Measurements from ENCODE around the gene TTC32. TPM values are rescaled to one million over a fixed set of nuclear protein-coding genes. Genes with fewer than 3 reads are reported as not detected.

TTC32 gene
- total RNA-seq, 2 donors from 2014 or later = 9.0 to 9.3 TPM

- H3K27me3 ChIP-seq = no peaks in the 10 kb centered on the region
- H3K36me3 ChIP-seq = no peaks in the 10 kb centered on the region
- no peak overlapping the region for H3K4me3 ChIP-seq
- TF ChIP-seq CTCF (IDR thresholded peaks at IDR 0.05) = no peak
- H3K4me1 ChIP-seq = no peaks in the 10 kb centered on the region
- no peak overlapping the region for H3K27ac ChIP-seq
- no peak overlapping the region for H3K9ac ChIP-seq (ENCODE audit: low read depth in 2 of 2, low read length in 2 of 2)
- no peaks in the 10 kb centered on the region for H3K9me3 ChIP-seq
- no peak for DNase-seq
- intact Hi-C loops (cut with DNase I) = no loop called here
Observed at GRCh38 chr2:19942199-19942598, 40.4 kb upstream of the TTC32 start.

DNA sequence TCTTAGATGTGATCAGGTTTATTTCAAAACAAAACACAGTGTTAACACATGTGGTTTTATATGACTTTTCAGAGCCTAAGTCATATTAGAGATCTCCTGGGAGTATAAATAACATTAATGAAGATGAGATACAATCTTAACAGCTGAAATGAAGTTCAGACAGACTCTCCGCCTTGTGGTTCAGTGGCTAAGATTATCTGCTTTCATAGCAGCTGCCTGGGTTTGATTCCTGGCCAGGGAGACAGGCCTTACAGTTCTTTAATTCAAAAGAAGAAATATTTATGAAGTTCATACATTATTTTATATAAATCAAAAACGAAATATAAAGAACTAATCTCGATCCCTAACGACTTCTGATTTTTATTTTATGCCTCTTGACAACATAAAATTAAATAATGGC, 35.2 kb upstream of the TTC32 start:
- H3K27me3 ChIP-seq = no peaks in the 10 kb centered on the region
- H3K9me3 ChIP-seq = no peaks in the 10 kb centered on the region
- H3K36me3 ChIP-seq = no peaks in the 10 kb centered on the region
- TF ChIP-seq CTCF (IDR thresholded peaks at IDR 0.05) = no peak
- no peak for DNase-seq
- no peak overlapping the region for H3K9ac ChIP-seq (ENCODE audit: low read depth in 2 of 2, low read length in 2 of 2)
- intact Hi-C loops (cut with DNase I) = no loop called here
- H3K27ac ChIP-seq = no peak overlapping the region
- H3K4me1 ChIP-seq = no peaks in the 10 kb centered on the region
- H3K4me3 ChIP-seq = no peak overlapping the region

GRCh38 chr2:19936203-19936602, 34.4 kb upstream of the TTC32 start:
- no peak for DNase-seq
- intact Hi-C loops (cut with DNase I) = no loop called here
- Histone ChIP-seq H3K36me3 (no peaks in the 10 kb centered on the region), H3K9ac (ENCODE audit: low read depth in 2 of 2, low read length in 2 of 2) (no peak overlapping the region), H3K27ac (no peak overlapping the region), H3K9me3 (no peaks in the 10 kb centered on the region), H3K4me3 (no peak overlapping the region), H3K27me3 (no peaks in the 10 kb centered on the region), H3K4me1 (no peaks in the 10 kb centered on the region)
- TF ChIP-seq CTCF (IDR thresholded peaks at IDR 0.05) = no peak

DNA sequence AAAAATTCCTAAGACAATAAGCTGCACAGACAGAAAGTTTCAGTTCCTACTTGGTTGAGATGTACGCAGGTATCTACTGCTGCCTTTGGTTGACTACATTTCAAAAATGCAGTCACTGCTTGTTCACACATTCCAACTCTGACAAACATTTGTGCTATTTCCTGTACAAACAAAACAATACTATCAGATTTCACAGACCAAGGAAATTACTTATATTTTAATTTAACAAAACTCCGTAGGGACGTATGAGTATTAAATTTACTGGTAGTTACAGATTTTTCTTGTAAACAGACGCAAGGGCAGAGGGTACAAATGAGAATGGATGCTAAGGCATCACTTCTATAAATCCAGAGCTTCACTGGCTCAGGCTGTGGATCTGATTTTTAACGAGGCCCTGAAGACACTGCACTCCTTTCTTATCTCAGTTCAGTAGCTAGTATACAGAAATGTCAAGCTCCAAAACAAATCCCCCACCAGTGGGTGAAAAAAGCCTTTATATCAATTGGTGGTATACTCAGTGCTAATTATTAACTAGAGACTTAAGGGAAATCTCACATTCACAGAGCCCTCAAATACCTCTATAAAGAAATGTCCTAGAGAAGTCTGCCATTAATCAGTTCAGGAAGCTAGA, 31.7 kb upstream of the TTC32 start:
- Histone ChIP-seq H3K27ac (no peak overlapping the region), H3K9ac (ENCODE audit: low read depth in 2 of 2, low read length in 2 of 2) (no peak overlapping the region)
- intact Hi-C loops (cut with DNase I) = no loop called here

DNA sequence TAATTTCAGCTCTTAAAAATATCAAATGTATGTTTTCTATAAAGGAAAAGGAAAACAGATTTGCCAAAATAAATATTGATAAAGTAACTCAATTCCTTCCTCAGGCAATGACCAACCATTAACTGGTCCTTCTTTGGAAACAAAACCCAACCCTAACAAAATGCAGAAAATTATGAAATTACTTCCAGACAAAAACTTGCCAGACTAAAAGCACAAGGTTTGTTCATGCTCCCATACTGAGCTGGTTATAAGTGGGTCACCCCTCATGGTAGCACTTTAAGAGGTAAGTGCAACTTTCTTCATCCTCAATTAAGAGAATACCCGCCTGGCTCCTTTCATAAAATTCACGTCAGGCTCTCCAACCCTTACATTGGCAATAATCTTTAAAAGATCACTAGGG, 31.1 kb upstream of the TTC32 start:
- Histone ChIP-seq H3K27me3 (no peaks in the 10 kb centered on the region), H3K36me3 (no peaks in the 10 kb centered on the region), H3K9ac (ENCODE audit: low read depth in 2 of 2, low read length in 2 of 2) (no peak overlapping the region), H3K9me3 (no peaks in the 10 kb centered on the region), H3K4me1 (no peaks in the 10 kb centered on the region), H3K27ac (no peak overlapping the region), H3K4me3 (no peak overlapping the region)
- intact Hi-C loops (cut with DNase I) = no loop called here
- TF ChIP-seq CTCF (IDR thresholded peaks at IDR 0.05) = no peak
- DNase-seq = no peak

More for the DNA sequence above, 31.7 kb upstream of the TTC32 start:
- DNase-seq = no peak
- Histone ChIP-seq H3K36me3 (no peaks in the 10 kb centered on the region), H3K27me3 (no peaks in the 10 kb centered on the region), H3K9me3 (no peaks in the 10 kb centered on the region), H3K4me3 (no peak overlapping the region), H3K4me1 (no peaks in the 10 kb centered on the region)
- TF ChIP-seq CTCF (IDR thresholded peaks at IDR 0.05) = no peak

All from colonic mucosa (tissue), 4 donors.